Smooth muscle cell (in vitro differentiated cells): Measurements from ENCODE around the gene IL13RA2. TPM values are rescaled to one million over a fixed set of nuclear protein-coding genes. Genes with fewer than 3 reads are reported as not detected.

ENCODE experiments used
- DNase-seq: peaks from one replicate; lab custom pipeline; 2025; ENCODE audit not compliant: unreplicated experiment; lab: John Stamatoyannopoulos, UW
- H2AFZ ChIP-seq: fragments of 200-600 bp; sonication (generic); 2 replicates; pipeline ENCODE4 v1.6.0; 2016; ENCODE audit warnings: antibody characterized with exemption, low read depth, mild to moderate bottlenecking
- H3F3A ChIP-seq: fragments of 200-600 bp; sonication (generic); 2 replicates; pipeline ENCODE4 v1.6.0; 2017; ENCODE audit warnings: antibody characterized with exemption, low read depth
- H3K27ac ChIP-seq: fragments of 200-600 bp; sonication (generic); 2 replicates; pipeline ENCODE4 v1.5.1; 2016; ENCODE audit warnings: low read depth, mild to moderate bottlenecking
- H3K27me3 ChIP-seq: fragments of 200-600 bp; sonication (generic); 2 replicates; pipeline ENCODE4 v1.6.1; 2016; ENCODE audit warnings: low read depth, mild to moderate bottlenecking
- H3K36me3 ChIP-seq: fragments of 200-600 bp; sonication (generic); 2 replicates; pipeline ENCODE4 v1.5.1; 2016; ENCODE audit warnings: low read depth
- H3K4me1 ChIP-seq: fragments of 200-600 bp; sonication (generic); 2 replicates; pipeline ENCODE4 v1.5.1; 2016; ENCODE audit warnings: low read depth
- H3K4me2 ChIP-seq: fragments of 200-600 bp; sonication (generic); 2 replicates; pipeline ENCODE4 v1.6.0; 2016; ENCODE audit warnings: mild to moderate bottlenecking
- H3K4me3 ChIP-seq: fragments of 200-600 bp; sonication (generic); 2 replicates; pipeline ENCODE4 v1.5.1; 2016; ENCODE audit warnings: mild to moderate bottlenecking
- H3K79me2 ChIP-seq: fragments of 200-600 bp; sonication (generic); 2 replicates; pipeline ENCODE4 v1.6.0; 2016; ENCODE audit warnings: low read depth, mild to moderate bottlenecking
- H3K9ac ChIP-seq: fragments of 200-600 bp; sonication (generic); 2 replicates; pipeline ENCODE4 v1.6.0; 2016; ENCODE audit warnings: low read depth
- H3K9me3 ChIP-seq: fragments of 200-600 bp; sonication (generic); replicated peaks from 2 replicates; pipeline ENCODE4 v1.5.1; 2016; ENCODE audit warnings: low read depth
- H4K20me1 ChIP-seq: fragments of 200-600 bp; sonication (generic); 2 replicates; pipeline ENCODE4 v1.6.0; 2016; ENCODE audit warnings: low read depth
- WGBS: methylation state at CpG from one replicate; pipeline ENCODE4 v1.1.7; 2016; ENCODE audit warnings: low lambda C conversion rate; 5-methylcytosine and 5-hydroxymethylcytosine counted together
- polyA plus RNA-seq: library from polyadenylated mRNA; unstranded; fragments of >200 nt; fragmentation: Nextera tagmentation; extraction: Ambion mirVana; gene quantifications from 2 replicates; pipeline ENCODE4 v1.2.1, GENCODE V29; 2016
- total RNA-seq: library from RNA; depleted of rRNA; stranded (reverse); fragments of >200 nt; gene quantifications from 2 replicates; pipeline ENCODE4 v1.2.3, GENCODE V29; 2014
- TF ChIP-seq, protein P1 (sequence below): fragments of 200-600 bp; sonication (generic); IDR thresholded peaks from 2 replicates; pipeline ENCODE4 v1.5.1; 2017; ENCODE audit warnings: borderline replicate concordance, mild to moderate bottlenecking, antibody characterized with exemption; ENCODE audit not compliant: insufficient read depth, poor library complexity, severe bottlenecking

The IL13RA2 gene, protein sequence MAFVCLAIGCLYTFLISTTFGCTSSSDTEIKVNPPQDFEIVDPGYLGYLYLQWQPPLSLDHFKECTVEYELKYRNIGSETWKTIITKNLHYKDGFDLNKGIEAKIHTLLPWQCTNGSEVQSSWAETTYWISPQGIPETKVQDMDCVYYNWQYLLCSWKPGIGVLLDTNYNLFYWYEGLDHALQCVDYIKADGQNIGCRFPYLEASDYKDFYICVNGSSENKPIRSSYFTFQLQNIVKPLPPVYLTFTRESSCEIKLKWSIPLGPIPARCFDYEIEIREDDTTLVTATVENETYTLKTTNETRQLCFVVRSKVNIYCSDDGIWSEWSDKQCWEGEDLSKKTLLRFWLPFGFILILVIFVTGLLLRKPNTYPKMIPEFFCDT
- total RNA-seq (0.54 and 5.8 TPM in 2 replicates), polyA plus RNA-seq (2.3 and 2.6 TPM in 2 replicates)

DNA sequence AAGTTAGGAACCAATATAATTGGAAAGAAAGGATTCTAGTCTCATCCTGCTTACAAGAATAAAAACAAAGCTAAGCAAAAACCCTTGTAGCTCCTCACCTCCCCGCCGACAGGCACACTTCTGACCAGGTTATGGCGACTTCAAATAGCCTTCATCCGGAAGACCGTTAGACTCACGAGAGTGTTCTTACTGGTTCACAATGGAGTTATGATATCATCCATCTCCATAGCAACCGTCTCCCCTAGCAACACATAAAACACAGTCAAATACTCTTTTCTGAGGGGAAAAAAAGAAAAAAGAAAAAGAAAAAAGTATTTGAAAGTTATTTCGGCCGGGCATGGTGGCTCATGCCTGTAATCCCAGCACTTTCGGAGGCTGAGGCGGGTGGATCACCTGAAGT is at the start of gene IL13RA2:
Gene IL13RA2, minus strand, starts transcription at position 162 of the 400 bp plus-strand sequence. CDS start 347 bp downstream, outside the sequence.
- H2AFZ ChIP-seq: no peak within 1 kb of the TSS
- H3K4me2 ChIP-seq: no peak within 1 kb of the TSS
- DNase-seq: no peak
- TF ChIP-seq, protein P1, sequence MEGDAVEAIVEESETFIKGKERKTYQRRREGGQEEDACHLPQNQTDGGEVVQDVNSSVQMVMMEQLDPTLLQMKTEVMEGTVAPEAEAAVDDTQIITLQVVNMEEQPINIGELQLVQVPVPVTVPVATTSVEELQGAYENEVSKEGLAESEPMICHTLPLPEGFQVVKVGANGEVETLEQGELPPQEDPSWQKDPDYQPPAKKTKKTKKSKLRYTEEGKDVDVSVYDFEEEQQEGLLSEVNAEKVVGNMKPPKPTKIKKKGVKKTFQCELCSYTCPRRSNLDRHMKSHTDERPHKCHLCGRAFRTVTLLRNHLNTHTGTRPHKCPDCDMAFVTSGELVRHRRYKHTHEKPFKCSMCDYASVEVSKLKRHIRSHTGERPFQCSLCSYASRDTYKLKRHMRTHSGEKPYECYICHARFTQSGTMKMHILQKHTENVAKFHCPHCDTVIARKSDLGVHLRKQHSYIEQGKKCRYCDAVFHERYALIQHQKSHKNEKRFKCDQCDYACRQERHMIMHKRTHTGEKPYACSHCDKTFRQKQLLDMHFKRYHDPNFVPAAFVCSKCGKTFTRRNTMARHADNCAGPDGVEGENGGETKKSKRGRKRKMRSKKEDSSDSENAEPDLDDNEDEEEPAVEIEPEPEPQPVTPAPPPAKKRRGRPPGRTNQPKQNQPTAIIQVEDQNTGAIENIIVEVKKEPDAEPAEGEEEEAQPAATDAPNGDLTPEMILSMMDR: no peak
- no peak within 1 kb of the TSS for H3K9ac ChIP-seq
- H3K4me1 ChIP-seq: no peaks in the 10 kb centered on the region
- no peak within 1 kb of the TSS for H3K4me3 ChIP-seq
- H3K79me2 ChIP-seq: no peaks in the 10 kb centered on the region
- H3K36me3 ChIP-seq: no peaks in the 10 kb centered on the region
- no peaks in the 10 kb centered on the region for H3K27me3 ChIP-seq
- no peaks in the 10 kb centered on the region for H4K20me1 ChIP-seq
- no peaks in the 10 kb centered on the region for H3F3A ChIP-seq
- no peaks in the 10 kb centered on the region for H3K9me3 ChIP-seq
- H3K27ac ChIP-seq: no peak within 1 kb of the TSS
- 93% methylated on average over 11 of the region's 11 CpGs for WGBS

GRCh38 chrX:115065304-115065703 is 47.9 kb upstream of the IL13RA2 start:
- Histone ChIP-seq H3K27me3 (no peaks in the 10 kb centered on the region), H3K4me2 (no peak overlapping the region), H3F3A (no peaks in the 10 kb centered on the region), H3K4me3 (no peak overlapping the region), H3K9ac (no peak overlapping the region), H3K4me1 (no peaks in the 10 kb centered on the region), H2AFZ (no peak overlapping the region), H3K79me2 (no peaks in the 10 kb centered on the region), H4K20me1 (no peaks in the 10 kb centered on the region), H3K27ac (no peak overlapping the region), H3K9me3 (no peaks in the 10 kb centered on the region), H3K36me3 (no peaks in the 10 kb centered on the region)
- DNase-seq: no peak
- TF ChIP-seq, protein P1: no peak

- no peaks in the 10 kb centered on the region for H3K9me3 ChIP-seq
- no peak overlapping the region for H3K9ac ChIP-seq
- no peak overlapping the region for H2AFZ ChIP-seq
- WGBS: 47% methylated on average over 2 of the region's 2 CpGs
- H3K4me1 ChIP-seq: no peaks in the 10 kb centered on the region
- no peaks in the 10 kb centered on the region for H3K27me3 ChIP-seq
- H3K36me3 ChIP-seq: no peaks in the 10 kb centered on the region
- no peaks in the 10 kb centered on the region for H3F3A ChIP-seq
- TF ChIP-seq, protein P1: no peak
- no peak for DNase-seq
- no peaks in the 10 kb centered on the region for H3K79me2 ChIP-seq
- H3K4me2 ChIP-seq: no peak overlapping the region
- no peaks in the 10 kb centered on the region for H4K20me1 ChIP-seq
- no peak overlapping the region for H3K4me3 ChIP-seq
- no peak overlapping the region for H3K27ac ChIP-seq
Measured at GRCh38 chrX:115060013-115060412, 42.6 kb upstream of the IL13RA2 start.

DNA sequence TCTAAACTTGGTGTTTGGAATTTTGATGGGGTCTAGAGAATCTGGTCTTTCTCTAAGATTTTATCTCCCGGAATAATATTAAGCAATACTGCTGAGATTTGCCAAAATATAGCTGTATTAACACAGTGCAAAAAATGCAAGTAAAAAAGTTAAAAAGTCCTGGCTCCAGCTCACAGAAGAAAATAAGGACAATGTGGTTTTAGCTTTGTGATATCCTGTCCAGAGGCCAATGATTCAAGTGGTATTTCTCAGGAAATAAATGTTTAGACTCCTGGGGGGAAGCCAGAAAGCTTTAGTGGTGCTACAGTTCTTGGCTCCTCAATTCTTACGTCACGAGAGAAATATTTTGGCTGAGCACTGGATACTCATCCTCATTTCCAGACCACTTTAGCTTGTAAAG is 40.9 kb upstream of the IL13RA2 start:
- no peaks in the 10 kb centered on the region for H3F3A ChIP-seq
- H3K9me3 ChIP-seq: no peaks in the 10 kb centered on the region
- no peaks in the 10 kb centered on the region for H3K4me1 ChIP-seq
- H3K4me3 ChIP-seq: no peak overlapping the region
- TF ChIP-seq, protein P1: no peak
- no peak for DNase-seq
- H3K4me2 ChIP-seq: peak overlapping the region; percentile 49
- no peaks in the 10 kb centered on the region for H3K36me3 ChIP-seq
- H3K79me2 ChIP-seq: no peaks in the 10 kb centered on the region
- H3K9ac ChIP-seq: no peak overlapping the region
- WGBS: 66% methylated on average over 3 of the region's 3 CpGs
- H4K20me1 ChIP-seq: no peaks in the 10 kb centered on the region
- no peaks in the 10 kb centered on the region for H3K27me3 ChIP-seq
- H2AFZ ChIP-seq: no peak overlapping the region
- H3K27ac ChIP-seq: peak overlapping the region; percentile 43
